GM21381 (cell line): ENCODE data around the gene AFDN.
A peak's percentile ranks its signal among the peaks of the same experiment; 100 is the strongest.

Experiments
- ATAC-seq: cut with Tn5 transposase; IDR thresholded peaks from one replicate; pipeline ENCODE4 v1.9.1; 2021; ENCODE audit warnings: mild to moderate bottlenecking, moderate library complexity; ENCODE audit not compliant: unreplicated experiment

The AFDN gene

DNA sequence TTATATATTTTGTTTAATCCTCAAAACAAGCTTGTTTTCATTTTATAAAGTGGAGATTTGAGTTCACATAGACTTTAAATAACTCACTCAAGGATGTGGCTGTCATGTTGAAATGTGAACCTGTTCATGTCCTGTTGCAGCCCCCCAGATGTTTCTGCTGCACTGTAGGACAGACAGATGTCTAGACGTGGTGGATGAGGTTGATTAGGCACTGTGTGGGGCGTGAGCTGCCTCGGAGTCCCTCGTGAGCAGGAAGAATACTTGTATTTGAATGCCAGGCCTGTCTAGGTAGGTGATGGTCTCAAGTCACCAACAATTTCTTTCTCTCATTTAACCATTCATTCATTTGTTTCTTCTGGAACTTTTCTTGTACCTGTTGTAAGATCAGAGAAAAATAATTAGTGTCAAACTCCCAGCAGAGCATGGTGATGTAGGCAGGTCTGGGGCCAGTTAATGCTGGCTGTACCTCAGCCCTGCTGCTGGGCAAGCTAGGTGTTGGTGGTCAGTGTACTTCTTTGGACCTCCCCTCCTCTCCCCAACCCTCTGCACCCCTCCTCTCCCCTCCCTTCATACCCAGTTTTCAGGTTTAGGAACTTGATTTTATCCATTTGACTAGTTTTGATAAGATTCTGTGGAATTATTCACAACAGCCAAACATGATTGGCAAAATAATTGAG is 34.0 kb downstream of the AFDN start:
- no peak for ATAC-seq

DNA sequence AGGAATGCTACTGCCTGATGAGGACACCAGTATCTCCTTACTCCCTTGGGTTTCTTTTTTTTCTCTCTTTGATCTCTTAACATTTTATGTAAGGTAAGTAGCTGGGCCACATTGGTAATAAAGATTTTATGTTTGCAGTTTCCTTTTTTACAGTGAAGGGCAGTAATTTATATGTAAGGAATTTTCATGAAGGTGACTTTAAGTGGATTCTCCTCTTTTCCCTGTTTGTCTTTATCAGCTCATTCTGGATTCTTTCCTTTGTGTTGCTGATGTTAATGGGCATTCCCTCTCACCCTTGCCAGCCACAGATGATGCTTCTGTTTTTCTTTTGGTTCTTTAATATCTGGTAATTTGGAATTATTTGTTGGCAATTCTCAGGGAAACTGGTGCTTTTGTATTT is 34.7 kb downstream of the AFDN start:
- no peak for ATAC-seq

DNA sequence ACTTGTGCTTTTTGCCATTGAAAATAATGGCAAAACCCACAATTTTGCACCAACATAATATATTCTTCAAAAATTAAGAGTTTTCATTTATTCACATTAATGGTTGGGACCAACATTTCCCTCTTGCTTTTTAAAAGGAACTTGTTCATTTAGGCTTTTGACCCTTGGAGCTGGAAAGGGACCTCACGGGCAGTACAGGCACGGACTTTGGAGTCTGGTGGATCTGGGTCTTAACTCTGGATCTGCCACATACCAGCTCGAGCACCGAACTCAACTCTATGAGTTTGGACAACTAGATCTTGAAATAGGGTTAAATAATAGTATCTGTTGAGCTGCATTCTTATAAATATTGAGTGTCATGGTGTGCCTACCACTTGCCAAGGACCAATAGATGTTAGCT is 37.2 kb downstream of the AFDN start:
- ATAC-seq = no peak

DNA sequence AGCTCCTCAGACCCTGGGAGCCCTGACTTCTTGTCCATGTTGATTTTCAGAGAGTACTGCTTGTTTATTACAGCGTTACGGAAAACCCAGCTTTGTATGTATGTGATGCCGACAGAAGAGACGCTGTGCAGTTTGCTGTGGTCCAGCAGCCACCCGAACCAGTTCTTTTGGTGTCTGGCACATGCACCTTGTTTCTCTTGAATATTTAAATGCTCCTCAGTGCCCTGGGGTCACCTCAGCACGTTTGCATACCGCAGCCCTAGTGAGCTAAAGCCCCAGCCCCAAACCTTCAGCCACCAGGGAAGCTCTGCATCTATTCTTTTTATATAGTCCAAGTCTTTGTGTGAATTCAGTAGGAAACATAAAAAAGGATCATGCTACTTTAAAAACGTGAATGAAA is 39.9 kb downstream of the AFDN start:
- ATAC-seq = no peak

DNA sequence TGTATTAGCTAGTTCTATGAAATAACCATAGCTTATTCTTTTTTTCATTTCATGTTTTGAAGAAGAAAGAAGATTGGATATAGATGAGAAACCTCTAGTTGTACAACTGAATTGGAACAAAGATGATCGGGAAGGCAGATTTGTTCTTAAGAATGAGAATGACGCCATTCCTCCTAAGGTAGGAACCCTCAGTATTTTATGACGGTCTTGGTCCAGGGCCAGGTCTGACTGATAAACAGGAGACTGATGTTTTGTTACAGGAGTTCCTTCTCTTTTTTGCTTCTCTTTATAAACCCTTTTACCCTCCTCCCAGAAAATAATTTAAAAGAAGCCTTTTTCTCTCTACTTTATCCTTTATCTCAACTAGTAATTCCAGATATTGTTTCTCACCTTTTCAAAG is 43.6 kb downstream of the AFDN start:
- ATAC-seq = no peak

DNA sequence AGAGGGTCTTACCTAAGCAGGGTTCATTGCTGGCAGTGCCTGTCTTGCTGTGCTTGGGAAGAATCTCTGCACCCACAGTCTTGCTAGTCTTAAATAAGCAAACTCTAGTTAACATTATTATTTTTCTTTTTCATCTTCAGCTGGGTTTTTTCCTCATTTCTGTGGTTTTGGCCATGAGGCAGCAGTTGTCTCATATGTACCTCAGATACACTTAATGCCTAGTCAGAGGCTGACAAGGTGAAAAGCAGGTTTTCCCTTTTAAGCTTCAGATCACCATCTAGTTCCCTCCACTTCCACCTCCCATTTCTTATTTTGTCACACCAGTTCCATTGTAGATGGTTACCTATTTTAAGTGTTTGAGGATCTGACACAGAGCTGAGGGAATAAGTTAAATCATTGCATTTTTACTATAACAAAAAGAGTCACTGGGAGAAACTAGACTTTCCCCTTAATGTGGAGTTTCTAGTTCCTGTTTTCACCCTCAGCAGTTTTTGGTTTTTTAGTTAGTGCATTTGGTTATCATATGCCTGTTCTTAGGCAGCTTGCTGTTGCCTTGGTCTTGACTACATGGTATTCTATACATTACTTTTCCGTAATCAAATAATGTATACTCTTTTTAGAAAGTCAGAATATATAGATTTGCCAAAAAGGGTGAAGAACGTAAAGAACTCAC is 46.0 kb downstream of the AFDN start:
- ATAC-seq = no peak

DNA sequence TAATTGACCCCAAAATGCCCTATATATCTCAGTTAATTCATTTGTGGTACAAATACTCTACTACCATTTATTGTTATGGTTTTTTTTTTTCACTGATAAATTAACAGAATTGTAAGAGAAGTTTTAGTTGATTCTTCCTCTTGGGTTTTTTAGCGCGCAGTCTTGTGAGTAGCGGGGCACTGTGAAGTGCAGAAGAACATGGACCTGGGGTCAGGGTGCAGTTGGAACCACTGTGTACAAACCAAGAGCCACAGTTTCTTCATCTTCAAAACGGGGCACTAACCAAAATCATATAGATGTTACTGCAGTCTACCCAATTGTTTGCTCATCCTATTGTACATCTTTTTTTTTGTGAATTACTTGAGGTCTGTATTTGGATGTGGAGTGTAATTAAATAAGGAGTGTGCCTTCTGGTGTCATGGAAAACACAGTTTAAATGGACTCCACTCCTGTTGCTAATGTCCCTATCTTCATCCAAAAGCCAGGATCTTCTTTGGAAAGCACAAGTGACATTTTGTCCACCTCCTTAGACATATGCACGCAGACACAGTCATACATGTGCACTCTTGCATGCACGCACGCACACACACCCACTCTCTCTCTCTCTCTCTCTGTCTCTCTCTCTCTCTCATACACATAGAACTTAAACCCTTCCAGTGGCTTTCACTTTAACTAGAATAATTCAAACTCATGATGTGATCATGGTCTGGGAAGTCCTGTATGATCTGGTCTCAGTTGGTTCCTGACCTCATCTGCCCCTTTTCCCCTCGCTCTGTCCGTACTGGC is 51.5 kb downstream of the AFDN start:
- no peak for ATAC-seq

DNA sequence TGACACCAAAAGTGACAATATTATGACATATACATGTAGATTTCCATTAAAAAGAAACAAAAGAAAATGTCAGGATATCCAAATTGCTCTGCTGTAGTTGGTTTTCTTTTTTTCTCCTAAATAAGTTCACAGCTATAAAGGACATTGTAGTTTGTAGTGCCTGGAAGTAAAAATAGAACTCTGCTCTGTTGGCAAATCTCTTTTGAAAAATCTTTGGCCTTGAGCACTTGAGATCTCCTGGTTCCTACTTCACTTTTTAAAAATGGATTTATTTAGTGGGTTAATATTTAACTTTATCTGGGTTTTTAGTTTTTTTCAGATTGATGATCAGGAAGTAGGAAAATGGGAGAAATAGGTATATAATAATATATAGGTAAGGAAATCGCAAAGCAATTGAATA is 52.9 kb downstream of the AFDN start:
- ATAC-seq = no peak

DNA sequence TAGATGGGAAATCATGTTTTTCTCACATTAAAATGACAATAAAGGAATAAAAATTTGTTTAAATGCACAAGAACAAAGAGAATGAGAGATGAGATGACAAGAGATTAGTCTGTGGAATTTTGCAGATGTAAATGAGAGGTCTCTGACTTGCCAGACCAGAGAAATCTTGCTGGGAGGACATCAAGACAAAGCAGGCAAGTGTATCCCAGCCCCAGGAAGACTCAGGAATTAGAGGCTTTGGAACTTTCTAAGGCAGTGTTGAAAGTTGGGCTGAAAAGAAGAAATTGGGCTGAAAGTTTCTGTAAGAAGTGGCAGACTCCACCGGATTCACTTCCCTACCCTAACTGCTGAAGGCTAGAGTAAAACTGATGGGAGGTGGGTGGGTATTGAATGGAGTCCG is 54.6 kb downstream of the AFDN start:
- ATAC-seq = no peak

DNA sequence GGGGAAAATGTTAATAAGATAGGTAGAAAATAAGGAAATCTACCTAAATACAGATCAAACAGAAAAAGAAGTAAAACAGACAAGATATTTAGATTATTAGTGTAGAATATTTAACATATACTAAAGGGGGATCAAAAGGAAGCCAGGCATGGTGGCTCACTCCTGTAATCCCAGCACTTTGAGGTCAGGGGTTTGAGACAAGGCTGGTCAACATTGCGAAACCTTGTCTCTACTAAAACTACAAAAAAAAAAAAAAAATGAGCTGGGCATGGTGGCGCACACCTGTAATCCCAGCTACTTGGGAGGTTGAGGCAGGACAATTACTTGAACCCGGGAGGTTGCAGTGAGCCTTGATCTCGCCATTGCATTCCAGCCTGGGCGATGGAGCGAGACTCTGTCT is 55.5 kb downstream of the AFDN start:
- ATAC-seq = no peak

DNA sequence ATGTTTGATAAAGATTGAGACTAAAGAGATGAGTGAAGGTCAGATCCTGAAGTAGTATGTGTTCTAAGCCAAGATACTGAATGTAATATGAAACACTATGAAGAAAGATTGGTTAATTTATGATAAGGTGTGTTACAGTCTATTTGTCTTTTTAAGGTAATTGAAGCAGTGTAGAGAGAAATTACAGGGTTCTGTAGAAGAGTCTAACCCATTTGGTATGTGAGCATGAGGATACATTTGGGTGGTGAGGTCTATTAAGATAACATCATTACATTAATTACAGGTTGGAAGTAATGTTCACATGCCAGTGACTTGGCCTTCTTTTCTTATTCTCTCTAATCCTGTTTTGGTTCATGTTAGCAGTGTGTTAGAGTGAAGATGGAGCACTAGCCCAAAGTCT is 61.4 kb downstream of the AFDN start:
- ATAC-seq = no peak

DNA sequence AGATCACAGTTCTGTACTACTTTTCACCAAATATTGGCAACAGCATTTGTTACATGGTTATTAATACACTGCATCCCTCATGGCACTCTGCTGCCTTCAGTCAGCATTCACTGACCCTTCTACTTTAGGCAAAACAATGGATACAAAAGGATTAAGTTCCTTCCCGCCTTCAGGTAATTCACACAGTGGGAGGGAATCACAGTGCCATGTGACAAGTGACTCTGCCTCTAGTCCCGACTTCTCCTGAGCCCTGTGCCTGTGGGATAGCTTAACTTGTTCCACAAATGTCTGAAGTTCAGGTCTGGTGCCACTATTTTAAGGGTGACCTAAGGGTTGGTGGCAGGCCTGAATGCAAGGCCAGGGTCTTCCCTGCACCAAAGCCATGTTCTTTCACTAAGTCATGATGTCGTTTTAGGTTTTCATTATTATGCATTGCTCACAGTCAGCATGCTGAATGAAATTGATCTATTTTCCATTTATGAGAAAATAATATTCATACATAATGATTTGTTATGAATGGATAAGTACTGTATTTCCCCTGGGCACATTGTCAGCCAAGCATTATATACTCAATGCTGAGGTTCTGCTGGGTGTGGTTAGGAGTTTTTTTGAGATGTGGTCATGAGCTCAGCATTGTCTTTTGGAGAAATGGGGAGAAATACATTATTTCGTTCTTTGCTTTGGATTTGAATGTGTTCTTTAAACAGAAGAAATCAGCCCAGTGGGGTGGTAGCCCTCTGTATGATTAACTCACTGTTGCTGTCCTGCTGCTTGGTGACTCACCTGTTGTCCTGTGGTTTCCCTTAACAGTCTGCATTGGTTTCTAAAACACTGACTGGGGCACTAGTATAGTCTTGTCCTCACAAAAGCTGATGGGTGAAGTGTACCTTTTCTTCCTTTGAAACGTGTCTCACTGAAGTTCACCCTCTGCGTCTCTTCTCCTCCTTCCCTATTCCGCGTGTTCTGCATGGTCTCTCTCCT is 66.4 kb downstream of the AFDN start:
- peak; percentile 74 for ATAC-seq

DNA sequence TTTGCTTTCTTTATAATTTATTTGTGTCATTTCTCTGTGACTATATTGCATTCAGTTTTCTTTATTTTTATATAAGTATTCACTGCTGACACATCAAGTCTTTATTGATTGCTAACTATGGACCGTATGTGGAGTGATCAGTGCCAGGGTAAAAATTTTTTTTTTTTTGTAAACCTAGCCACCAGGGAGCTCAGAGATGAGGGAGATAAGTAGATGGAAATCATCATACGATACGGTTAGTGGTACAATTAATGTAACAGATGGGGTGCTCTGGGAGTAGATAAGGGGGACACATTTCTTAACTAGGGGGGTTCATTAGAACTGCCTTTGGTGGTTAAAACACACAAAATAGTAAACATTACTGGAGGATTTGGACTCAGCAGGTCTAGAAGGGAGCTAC is 68.3 kb downstream of the AFDN start:
- no peak for ATAC-seq

DNA sequence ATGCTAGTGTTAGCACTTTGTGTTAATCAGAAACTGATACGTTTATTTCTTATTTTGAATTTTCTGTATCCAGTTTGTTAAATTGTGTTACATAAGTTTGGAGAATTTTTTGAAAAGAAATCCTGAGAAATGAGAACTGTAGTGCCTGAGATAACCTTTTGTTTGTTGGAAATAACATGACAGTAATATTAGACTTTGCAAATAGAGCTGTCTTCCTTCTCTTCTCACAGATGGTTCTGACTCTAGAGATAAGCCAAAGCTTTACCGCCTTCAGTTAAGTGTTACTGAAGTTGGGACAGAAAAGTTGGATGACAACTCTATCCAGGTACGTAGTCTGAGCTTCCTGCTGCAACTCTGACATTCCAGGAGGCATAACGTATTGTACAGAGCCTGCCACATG is 69.9 kb downstream of the AFDN start:
- ATAC-seq = no peak

DNA sequence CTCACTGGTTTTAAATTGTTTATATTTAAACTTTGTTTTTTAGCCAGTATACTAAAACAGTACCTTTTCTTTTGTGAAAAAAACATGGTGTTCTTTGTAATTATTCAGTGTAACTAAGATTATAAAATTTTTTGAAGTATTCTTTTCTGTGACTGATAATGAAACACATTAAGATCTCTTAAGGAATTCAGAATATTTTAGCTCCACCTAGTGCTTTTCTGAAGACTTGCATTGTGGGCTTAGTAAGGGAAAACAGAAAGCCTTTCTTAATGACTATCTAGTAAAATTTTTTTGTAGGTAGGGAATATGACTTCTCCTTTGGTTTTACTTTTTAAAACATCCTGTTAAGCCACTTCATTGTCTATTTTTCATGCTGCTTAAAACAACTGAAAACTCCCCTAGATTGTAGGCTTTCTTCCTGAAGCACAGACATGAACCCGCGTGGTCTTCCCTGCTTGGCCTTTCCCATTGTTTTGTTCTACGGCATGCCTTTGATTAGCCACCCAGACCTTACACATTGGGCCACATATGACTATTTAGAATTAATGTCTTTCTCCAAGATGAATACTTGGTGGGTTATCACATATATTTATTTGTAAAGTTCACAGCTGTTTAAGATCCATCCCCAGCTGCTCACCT is 72.1 kb downstream of the AFDN start:
- no peak for ATAC-seq

DNA sequence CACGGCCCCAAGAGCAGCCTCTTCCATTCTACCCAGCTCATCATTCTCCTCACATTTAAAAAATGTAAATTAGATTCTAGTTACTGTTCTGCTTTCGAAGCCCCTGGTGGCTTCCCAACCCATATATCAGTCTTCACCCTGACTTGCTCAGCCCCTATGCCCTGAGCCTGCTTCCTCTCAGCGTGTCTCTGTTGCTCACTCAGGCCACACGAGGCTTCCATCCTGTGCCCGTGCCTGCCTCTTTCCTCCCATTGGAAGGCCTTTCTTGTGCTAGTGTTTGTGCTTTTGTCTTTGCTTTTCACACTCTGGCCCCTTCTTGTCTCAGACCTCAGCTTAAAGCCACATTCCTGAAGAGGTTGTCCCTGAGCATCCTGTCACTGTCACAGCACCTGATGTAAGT is 78.1 kb downstream of the AFDN start:
- no peak for ATAC-seq

DNA sequence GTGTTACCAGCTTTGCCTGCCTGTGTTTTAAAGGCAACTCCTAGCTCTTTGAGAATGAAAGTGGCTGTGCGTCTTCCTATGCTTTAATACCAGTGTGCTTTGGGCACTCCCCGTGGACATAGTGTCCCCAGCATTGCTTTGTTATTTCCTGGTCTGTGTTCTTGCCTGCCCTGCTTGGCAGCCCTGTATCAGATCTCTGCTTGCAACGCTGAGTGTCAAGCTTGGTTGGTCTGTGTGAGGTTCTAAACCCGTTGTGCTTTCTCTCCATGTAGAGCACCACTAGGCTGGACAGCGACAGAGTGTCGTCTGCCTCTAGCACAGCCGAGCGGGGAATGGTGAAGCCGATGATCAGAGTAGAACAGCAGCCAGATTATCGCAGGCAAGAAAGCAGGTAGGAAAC is 80.2 kb downstream of the AFDN start:
- ATAC-seq = no peak

DNA sequence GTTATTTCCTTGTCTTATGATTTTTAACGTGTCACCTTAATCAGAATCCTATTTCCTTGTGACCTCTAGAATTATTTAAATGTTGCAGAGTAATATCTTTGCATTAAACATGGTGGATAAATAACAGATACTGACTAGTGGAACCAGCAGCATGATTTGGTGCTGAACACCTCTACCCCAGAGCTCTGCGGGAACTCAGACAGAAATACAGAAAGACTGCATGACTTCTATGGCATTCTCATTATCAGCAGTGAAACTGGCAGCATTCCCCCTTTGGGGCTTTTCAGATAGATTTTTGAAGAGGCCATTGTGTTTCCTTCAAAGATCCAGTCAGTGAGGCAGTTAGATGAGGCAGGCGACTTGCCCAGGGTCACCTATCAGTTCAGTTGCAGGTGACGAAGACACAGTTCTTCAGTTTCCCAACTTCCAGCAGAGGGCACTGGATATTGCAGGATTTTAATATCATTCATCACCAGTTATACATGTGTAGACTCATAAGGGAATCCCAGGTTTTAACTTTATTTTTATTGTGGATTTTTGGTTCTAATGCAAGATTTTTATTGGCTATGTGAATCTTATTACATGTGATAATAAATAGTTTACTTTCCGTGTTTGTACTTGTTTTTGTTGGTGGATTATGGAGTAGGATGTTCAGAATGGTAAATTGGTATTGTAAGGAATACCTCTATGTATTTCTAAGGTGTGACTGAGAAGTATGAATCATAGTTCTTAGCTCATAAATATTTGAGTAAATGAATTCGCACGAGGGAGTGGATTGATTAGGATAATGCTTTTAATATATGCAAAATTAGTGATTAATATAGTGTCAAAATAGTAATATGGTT is 81.3 kb downstream of the AFDN start:
- ATAC-seq = no peak

DNA sequence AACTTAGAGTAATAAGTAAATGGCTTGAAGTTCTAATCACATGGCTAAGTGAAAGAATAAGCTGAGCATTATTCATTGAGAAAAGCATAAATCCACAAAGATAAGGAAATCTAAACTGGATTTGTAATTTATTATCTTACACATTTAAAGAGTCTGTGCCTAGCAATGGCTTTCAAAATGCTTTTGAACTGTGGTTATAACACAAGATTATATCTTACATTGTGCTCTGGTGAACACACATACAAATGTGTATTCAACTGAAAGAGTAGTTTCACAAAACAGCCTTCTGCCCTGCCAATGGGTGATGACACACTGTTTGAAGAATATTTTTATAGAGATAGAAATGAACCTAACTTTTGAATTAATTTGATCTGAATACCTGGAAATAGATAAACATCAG is 83.3 kb downstream of the AFDN start:
- ATAC-seq = no peak

DNA sequence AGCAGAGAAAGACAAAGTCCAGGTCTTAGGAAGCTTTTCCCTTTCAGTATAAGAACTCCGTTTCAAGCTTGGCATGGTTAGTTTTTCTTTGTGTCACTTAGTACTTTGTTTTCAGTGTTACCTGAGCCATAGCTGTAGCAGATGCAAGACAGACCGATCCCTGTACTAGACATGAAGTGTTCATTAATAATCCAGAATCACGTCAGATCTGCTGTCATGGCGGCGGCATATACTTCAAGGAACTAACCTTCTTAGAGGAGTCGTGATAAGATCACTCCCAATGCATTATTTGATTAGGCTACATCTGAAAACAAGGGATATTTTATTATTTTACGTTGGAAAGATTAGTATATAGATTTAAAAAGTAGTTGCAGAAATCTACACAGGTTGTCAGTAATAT is 83.9 kb downstream of the AFDN start:
- no peak for ATAC-seq
